ENCODE measurements around the gene DNAJC27.

DNA sequence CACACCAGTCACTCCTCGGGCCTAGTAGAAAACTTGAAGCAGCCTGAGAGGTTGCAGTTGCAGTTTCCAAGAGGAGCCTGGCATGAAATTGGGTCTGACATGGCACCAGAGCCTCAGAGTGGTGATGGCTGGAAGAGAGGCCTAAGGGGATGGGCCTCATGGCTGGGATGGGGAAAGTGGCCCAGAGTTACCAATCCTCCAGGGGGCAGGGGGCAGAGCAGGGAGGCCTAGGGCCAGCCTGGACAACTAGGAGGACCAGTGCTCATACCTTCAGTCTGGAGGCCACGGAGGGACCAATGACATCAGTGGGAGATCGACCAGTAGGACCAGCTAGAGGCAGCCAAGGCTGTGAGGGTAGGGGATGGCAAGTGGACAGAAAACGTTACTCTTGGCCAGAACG, 36.6 kb downstream of the DNAJC27 start:
- TF ChIP-seq, protein P1, sequence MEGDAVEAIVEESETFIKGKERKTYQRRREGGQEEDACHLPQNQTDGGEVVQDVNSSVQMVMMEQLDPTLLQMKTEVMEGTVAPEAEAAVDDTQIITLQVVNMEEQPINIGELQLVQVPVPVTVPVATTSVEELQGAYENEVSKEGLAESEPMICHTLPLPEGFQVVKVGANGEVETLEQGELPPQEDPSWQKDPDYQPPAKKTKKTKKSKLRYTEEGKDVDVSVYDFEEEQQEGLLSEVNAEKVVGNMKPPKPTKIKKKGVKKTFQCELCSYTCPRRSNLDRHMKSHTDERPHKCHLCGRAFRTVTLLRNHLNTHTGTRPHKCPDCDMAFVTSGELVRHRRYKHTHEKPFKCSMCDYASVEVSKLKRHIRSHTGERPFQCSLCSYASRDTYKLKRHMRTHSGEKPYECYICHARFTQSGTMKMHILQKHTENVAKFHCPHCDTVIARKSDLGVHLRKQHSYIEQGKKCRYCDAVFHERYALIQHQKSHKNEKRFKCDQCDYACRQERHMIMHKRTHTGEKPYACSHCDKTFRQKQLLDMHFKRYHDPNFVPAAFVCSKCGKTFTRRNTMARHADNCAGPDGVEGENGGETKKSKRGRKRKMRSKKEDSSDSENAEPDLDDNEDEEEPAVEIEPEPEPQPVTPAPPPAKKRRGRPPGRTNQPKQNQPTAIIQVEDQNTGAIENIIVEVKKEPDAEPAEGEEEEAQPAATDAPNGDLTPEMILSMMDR (IDR thresholded peaks at IDR 0.05) = no peak
- TF ChIP-seq EP300 (IDR thresholded peaks at IDR 0.05) = no peak
- TF ChIP-seq POLR2A (IDR thresholded peaks at IDR 0.05) = no peak

Measured in upper lobe of left lung (tissue), 4 donors.